Choroid plexus epithelial cell (primary cell): ENCODE measurements around the gene ADAMTS9.

Source experiments
- DNase-seq: peaks from one replicate; pipeline ENCODE4 v3.0.0-alpha.2; 2010; ENCODE audit warnings: low read depth
- H3K4me3 ChIP-seq: 2 replicates; pipeline ENCODE4 v1.5.1; 2011; ENCODE audit warnings: low read depth, mild to moderate bottlenecking, control low read depth, low read length, moderate library complexity
- CTCF ChIP-seq: conservative IDR thresholded peaks from 2 replicates; pipeline ENCODE4 v1.5.1; 2011; ENCODE audit warnings: low read depth, mild to moderate bottlenecking, control low read depth, inconsistent platforms, low read length, moderate library complexity

The ADAMTS9 gene

GRCh38 chr3:64470436-64470835 lies 217.4 kb downstream of the ADAMTS9 start:
- no peak for DNase-seq
- no peak overlapping the region for H3K4me3 ChIP-seq
- no peak for TF ChIP-seq CTCF

- no peak overlapping the region for H3K4me3 ChIP-seq
- TF ChIP-seq CTCF = no peak
- no peak for DNase-seq
Observed at GRCh38 chr3:64467255-64467944, 220.4 kb downstream of the ADAMTS9 start.
